NCI-H2107 treated with DMSO at 0.1 percent for 48 hours (cell line): ENCODE results near the gene CCM2.

ENCODE experiments used
- DNase-seq: peaks from one replicate; lab custom pipeline; 2025; ENCODE audit not compliant: unreplicated experiment; lab: John Stamatoyannopoulos, UW

Gene CCM2

DNA sequence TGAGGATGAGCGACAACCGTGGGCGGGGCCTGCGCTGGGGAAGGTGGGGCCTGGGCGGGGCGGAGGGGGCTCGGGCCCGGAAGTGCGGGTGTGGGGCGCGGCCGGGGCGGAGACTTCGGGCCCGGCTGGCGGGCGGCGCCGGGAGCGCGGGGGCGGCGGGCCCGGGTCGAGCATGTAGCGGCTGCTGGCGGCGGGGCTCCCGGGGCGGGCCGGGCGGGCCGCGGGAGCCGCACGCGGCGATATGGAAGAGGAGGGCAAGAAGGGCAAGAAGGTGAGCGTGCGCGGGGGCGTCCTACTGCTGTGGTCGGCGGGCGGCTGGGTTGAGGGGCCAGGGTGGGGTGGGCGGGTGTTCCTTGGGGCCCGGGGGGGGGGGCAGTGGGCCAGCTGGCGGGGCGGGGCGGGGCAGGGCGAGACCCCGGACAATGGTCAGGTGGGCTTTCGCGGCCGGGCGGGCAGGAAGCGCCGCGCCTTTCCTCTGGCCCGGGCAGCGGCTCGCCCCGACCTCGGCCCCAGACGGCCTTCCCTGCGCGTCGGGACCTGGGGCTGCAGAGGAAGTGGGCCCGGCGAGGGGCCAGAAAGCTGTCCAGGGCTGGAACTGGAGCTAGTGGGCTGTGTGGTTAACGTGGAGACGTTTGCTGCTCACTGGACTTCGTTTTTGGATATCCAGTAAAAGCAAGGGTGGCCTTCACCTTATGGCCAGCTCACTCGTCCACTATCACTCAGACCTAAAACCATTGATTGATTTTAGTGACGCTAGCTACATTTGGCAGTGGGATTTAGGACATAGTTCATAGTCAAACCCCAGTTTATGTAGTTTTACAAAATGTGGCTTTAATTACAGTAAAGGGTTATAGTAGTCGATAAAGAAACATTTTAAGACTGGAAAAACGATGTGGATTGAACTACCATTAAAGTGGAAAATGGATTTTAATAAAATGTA lies at the start of gene CCM2:
TSS of gene CCM2 (plus strand) at position 109 of the 940 bp plus-strand sequence. CDS start at position 242, 133 bp downstream.
- DNase-seq, result no peak

DNA sequence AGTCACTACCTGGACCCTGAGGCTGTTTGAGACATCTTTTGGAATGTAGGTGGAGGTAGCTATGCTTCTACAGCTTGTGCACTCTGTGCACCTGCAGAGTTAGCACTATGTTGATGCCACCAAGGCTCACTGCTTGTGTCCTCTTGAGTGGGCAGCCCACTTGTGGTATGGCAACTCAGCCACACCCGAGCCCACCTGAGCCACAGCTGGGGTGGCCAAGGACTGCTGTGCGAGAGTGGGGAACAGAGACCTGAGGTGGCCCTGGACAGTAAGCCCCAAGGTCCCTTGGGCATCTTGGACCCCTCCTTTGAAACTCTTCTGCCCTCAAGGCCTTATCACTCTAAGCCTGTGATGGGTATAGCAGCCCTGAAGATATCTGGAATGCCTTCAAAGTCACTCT lies 46.8 kb upstream of the CCM2 start:
- DNase-seq, result no peak

DNA sequence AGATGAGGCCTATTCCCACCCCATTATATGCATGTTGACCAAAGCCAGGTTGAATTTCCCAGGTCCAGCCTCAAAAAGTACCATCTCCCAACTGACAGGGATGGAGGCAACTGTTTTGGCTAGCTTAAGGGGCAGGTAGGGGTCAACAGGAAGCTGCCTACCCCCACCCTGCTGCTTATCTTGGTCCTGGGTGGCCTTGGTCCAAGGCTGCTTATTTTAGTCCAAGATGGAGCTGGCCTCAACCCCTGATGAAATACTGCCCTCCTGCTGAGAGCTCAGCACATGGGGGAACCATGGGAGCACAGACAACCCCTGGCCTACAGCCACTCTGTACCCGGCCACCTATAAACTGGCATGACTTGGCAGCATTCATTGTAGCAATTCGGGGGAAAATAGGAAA lies 44.3 kb upstream of the CCM2 start:
- DNase-seq, result no peak

DNA sequence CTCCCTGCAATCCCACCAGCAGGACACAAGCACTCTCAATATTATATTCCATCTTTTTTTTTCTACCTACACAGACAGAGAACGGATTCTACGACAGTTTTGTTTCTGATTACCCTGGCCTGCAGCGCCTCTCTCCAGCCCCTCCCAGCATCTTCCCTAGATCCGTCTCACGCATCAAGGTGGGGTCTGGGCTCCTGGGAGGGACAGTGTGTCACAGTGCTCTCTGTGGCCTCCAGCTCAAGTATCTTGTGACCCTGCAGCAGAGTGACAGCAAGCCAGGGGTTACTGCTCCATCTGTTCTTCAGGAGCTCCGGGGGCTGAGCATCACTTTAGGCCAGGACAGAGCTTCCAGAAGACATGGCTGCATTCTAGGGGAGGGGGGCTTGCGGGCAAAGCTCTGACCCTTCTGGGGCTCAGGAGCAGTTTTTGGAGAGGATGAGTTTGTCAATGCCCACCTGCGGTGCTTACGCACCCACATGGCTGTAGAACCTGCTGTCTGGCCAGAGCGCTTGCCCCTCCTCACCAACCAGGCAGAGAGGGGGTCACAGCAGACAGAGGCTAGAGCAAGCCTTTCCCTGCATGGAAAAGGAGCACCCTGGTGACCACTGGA lies 43.7 kb upstream of the CCM2 start:
- DNase-seq, result no peak

DNA sequence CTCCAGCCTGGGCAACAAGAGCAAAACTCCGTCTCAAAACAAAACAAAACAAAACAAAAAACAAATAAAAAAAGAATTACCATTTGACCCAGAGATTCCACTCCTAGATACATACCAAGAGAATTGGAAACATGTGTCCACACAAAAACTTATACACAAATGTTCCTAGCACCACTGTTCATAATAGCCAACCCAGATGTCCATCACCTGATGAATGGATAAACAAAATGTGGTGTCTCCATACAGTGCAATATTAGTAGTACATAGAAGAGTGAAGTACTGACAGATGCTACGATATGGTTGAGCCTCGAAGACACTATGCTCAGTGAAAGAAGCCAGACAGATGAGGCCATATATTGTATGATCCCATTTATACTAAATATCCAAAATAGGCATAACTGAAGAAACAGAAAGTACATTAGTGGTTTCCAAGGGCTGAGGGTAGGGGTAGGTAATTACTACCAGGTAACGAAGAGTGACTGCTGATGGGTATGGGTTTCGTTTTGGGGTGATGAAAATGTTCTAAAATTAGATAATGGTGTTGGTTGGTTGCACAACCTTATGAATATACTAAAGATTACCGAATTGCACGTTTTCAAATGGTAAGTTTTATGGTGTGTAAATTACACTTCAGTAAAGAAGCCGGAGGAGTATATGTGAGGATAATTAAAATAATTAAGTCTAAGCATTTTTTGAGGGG lies 41.2 kb upstream of the CCM2 start:
- no peak for DNase-seq

DNA sequence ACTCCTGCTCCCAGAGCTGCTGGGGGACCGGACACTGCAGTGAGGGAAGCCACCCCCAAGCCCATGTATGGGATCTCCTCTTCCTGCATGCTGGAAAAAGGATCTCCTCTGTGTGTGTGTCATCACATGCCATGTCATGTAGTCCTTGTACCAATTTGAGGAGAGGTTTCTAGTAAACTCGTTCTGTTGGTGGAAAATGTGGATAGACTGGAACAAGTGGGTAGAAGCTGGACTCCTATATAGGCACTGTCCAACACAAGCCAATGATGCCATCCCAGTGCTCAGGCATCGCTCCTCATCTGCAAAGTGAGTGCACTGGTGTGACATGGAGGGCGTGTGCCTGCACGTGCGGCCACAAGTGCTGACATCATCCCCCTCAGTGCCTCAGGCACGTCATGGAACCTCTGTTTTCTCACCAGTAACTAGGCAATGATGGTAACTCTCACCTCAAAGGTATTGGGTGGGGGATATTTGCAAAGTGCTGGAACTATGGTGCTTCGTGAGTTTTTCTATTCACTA lies 40.5 kb upstream of the CCM2 start:
- no peak for DNase-seq

DNA sequence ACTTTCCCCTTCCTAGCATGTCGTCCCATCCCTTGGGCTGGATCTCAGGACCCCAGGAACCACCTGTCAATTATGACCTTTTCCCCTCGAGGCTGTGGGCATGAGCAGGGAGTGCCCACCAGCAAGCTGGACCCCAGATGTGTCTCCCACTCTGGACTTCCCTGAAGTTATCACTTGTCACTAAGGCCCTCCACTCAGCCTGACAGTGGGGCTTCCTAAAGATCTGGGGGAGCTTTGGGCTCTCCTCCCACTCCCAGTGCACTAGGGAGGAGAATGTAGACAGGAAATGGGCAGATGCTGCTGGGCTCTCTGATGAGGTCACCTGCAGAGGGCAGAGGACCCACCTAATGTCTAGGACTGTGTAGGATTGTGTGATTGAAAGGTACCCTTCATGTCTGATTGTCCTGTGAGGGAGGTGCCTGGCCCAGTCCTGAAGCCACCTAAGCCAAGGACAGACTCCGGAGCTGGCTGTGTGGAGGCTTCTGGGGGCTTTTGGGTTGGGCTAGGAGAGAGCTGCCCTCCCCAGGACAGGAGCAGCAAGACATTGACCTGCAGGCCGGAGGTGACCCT lies 39.9 kb upstream of the CCM2 start:
- DNase-seq, result no peak

DNA sequence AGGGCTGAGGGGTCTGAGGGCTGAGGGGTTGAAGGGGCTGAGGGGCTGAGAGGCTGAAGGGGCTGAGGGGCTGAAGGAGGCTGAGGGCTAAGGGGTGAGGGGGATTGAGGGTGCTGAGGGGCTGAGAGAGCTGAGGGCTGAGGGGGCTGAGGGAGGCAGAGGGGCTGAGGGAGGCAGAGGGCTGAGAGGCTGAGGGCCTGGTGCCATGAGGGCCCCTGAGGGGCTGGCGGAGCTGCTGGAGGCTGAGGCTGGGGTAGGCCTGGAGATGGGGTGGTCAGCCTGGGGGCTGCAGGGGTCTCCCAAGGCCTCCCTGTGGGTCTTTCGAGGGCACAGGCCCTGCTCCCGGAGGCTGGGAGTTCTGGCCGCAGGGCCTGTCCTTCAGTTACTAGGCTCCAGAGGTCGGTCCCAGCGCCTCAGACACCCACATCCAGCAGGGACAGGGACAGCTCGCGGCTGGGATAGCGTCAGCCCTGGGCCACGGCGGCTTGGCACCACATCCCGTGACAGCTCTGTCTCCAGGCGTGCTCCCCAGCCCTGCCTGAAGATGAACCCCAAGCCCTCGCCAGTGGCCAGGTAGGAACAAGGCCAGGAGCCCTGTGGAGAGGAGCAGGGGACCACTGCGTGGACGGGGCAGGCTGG lies 38.0 kb upstream of the CCM2 start:
- DNase-seq, result no peak

DNA sequence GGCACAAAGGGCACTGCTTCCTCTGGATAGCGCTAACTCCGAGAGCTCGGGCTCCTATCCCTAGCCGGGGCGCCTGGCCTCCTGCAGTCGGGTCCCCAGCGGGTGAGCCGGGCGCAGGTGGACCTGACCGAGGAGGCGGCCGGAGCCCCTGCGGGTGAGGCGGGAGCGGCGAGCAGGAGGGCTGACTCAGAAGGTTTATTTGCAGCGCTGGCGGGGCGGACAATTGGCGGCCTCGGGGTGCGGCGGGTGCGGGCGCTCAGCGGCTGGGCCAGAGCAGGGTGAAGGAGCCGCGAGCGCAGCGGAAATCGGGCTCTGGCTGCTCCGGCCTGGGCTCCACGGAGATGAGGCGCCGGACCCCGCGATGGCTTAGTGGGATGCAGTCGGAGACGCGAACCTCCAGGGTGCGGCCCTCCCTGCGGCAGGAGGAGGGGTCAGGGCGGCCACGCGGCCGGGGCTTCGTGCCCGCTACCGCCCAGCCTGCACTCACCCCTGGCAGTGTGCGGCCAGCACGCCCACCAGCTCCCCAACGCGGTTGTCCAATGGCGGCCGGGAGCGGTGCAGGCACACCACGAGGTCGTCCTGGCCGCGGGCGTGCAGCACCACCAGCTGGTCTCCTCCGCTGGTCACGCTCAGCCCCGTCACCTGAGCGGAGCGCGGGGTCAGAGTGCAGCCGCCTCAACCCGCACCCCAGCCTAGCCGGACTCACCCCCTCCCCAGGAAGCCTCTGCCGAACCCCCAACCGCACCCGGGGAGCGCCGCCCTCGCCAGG lies 37.3 kb upstream of the CCM2 start:
- no peak for DNase-seq

DNA sequence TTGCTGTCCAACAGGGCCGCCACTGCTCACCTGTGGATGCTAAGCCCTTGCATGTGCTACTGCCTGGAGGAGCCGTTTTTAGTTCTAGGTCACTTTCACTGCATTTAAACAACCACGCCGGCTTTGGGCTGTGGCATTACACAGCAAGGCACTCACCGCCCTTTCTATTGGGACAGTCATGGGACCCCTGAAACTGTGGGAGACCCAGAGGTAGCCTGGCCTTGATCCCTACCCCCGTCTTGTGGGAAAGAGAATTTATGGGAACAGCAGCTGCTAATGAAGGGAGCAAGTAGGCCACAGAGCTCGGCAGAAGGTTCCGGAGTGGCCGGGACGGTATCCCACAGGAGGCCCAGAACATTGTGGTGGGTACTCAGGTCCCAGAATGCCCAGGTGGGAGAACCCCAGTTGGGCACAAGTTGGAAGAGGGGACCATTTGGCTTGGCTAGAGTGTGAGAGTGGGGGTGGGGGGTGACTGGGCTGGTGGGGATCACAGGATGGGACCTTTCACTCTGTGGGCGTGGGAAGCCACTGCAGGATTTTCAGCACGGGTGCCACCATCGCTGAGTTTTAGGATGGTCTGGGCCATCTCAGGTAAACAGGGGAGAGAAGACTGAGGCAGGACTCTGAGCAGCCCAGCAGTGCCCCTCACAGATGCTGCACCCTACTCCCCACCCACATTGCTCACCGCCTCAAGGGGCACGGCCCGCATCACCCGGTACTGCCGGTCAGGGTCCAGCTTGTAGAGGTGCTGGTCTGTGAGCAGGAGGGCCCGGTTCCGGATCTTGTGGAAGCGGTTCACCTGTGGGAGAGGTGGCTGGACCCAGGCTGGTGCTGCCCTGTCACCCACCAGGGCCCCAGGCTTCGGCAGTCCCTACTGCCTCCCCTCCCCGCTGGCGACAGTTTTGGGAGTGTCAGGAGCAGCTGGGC lies 36.4 kb upstream of the CCM2 start:
- DNase-seq, result no peak

DNA sequence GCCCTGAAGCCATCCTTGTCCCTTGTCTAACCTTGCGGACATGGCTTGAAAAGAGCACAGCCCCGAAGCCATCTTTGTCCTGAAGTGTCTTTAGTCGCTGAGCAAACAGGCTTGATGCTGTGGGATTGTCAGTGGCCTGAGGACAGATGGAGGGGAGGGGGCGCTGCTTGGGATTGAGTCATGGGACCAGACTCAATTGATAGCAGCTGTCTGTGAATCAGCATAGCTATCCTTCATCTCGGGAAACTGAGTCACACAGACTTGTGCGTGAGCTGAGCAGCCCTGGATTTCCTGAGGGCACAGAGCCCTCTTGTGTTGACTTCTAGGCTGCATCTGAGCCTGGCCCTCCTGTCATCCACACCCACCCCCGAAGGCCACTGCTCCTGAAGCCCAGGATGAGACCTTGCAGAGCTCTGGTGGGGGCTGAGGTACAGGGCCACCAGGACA lies 35.6 kb upstream of the CCM2 start:
- no peak for DNase-seq

DNA sequence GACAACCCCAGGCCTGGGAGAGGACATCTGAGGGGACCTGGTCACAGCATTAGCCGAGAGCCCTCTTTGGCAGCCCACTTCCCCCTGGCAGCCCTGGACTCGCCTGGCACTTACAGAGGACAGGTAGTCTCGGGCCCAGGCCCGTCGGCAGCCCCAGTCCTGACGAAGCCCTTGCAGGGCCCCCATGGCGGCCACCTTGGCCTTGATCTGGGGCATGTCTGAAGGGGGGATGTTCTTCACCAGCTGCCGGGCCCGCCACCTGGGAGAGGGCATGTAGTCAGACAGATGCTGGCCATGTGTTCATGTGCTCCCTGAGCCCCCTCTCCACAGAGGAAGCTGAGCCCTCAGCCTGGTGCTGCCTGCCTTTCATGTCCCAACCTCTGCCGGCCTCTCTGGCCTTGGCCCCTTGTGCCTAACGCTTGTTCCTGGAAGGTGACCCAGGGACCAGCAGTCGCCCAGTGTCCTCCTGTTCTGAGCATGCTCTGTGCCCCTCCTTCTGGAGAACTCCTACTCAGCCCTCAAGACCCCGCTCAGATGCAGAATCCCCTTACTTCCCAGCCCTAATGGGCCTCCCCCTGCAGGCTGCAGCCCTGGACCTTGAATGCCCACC lies 35.1 kb upstream of the CCM2 start:
- DNase-seq, result no peak

DNA sequence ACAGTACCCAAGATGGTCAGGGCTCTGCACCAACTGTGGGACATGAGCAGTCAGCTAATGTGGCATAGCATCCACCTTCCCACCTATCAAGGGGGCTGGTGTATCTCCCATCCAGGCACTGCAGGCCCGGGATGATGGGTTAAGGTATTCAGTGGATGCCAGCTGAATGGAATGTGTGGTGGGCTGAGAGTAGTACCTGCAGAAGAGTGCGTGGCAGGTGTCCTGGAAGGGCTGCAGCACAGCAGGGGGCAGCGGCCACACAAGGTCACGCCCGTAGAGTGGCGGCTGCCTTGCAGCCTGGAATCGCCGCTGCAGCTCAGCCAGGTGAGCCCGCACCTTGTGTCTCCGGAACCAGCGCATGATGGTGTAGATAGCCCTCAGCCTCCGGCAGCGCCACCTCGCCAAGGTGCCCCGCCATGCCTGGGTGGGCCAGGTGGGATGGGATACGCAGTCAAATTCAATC lies 34.5 kb upstream of the CCM2 start:
- no peak for DNase-seq

DNA sequence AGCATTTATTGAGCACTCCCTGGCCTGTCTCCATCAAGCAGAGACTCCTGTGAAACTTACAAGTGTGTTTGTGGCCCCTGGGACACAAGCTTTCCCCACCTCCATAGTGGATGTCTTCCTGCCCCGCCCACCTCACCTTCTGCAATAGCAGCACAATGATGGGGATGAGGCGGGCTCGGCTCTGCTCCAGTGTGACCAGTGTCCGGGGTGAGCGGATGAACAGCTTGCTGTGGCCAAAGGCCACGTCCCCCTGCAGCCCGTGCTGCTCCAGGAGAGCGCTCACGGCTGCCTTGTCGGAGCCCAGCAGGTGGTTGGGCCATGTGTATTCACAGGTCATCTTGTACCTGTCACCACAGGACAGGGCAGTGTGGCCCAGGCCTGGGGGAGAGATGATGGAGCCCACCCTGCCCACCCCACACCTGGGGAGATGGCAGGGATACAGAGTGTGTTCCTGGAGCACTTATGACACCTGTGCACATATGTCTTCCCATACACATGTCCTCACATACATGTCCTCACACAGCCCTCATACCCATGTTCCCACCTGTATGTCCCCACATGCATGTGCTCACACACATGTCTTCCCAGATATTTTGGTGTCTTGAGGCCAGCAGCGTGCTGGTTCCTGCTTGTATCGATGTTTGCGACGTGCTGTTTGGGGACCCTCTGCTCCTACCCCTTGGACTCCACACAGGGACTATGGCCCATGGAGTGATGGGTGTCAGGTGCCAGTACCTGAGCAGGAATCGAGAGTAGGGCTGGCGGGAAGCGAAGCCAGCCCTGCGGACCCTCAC lies 33.9 kb upstream of the CCM2 start:
- no peak for DNase-seq

DNA sequence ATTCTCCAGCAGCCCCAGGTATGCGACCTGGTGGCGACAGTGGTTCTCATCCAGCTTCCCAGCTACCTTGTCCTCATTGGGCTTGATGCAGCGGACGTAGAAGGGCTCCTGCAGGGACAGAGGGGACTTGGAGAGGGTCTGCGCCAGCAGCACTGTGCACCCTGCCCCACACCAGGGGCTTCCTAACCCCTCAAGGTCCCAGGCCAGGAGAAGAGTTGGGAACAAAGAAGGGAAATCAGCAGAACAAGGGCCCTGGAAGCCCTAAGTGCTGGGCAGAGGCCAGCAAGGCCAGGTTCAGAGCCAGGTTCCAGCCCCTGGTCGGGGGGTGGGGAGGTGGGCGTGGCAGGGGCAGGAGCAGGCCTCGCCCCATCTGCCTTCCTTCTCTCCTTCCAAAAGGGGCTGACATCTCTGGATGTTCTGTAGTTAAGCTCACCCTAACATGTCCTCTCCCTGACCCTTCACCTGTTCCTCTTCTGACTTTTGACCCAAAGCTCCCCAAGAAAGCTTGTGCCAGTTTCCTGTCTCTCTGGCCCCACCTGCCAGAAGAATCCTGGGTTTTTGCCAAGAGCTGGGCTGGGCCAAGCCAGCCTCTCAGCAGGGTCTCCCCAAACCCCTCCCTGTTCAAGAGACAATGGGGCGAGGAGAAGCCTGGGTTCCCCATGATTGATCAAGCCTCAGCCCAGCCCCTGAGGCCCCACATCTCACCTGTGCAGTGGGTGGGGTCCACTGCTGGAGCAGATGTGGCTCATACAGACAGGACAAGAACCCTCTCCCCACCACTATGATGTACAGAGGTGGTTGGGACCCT lies 33.1 kb upstream of the CCM2 start:
- DNase-seq, result no peak

DNA sequence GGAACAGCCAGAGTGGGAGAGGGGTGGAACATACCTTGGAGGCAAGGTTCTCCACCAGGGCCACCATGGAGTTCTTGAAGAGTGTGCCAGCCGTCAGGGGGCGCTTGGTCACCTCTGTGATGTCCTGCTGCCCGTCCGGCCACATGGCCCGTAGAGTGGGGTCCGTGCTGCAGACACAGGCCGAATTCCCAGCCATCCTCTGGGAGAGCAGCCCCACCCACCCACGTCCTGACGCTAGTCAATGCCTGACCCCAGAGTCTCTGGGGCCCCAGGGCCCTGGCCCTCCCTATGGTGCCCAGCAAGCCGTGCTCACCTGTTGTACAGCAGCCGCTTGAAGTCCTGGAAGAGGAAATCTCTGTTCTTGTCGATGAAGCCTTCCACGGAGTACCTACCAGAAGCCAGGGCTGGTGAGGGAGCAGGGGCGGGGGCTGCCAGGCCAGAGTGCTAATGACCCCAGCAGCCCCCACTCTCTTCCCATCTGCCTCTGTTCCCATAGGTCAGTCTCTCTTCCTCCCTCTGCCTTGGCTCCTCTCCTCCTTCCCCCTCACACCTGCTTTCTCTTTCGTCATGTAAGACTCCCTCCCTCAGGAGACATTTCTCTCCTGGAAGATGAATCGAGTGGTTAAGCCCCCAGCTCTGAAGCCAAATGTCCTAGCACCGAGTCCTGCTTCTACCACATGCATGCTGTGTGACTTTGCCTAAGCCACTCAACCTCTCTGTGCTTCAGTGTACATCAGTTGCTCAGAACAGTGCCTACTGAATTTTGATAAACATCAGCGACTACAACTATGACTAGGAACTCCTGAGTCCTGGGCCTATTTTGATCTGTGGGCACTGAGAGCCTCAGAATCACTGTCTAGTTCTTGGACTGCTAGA lies 32.2 kb upstream of the CCM2 start:
- DNase-seq, result no peak
